MM.1S (cell line): ENCODE data around the gene SLC10A2.

ENCODE experiments used
- DNase-seq: peaks from one replicate; pipeline ENCODE4 v3.0.0-alpha.2; 2015
- H2AFZ ChIP-seq: fragments of 300-600 bp; sonication (generic); 2 replicates; pipeline ENCODE4 v1.6.0; 2016; ENCODE audit warnings: antibody characterized with exemption, low read length
- H3F3A ChIP-seq: fragments of 300-600 bp; sonication (generic); 2 replicates; pipeline ENCODE4 v1.6.1; 2016; ENCODE audit warnings: mild to moderate bottlenecking, antibody characterized with exemption, low read length, moderate library complexity, mixed read lengths; ENCODE audit not compliant: insufficient read depth
- H3K27ac ChIP-seq: fragments of 300-600 bp; sonication (generic); 2 replicates; pipeline ENCODE4 v1.5.1; 2016; ENCODE audit warnings: mild to moderate bottlenecking, low read length
- H3K27me3 ChIP-seq: fragments of 300-600 bp; sonication (generic); replicated peaks from 2 replicates; pipeline ENCODE4 v1.6.0; 2016; ENCODE audit warnings: low read length; ENCODE audit not compliant: insufficient read depth
- H3K36me3 ChIP-seq: fragments of 300-600 bp; sonication (generic); replicated peaks from 2 replicates; pipeline ENCODE4 v1.6.1; 2016; ENCODE audit warnings: mild to moderate bottlenecking, low read length, mixed read lengths; ENCODE audit not compliant: insufficient read depth
- H3K4me1 ChIP-seq: fragments of 300-600 bp; sonication (generic); 2 replicates; pipeline ENCODE4 v1.6.1; 2016; ENCODE audit warnings: low read length, mixed read lengths
- H3K4me2 ChIP-seq: fragments of 300-600 bp; sonication (generic); 2 replicates; pipeline ENCODE4 v1.6.0; 2016; ENCODE audit warnings: low read depth, low read length
- H3K4me3 ChIP-seq: fragments of 300-600 bp; sonication (generic); 2 replicates; pipeline ENCODE4 v1.5.1; 2016; ENCODE audit warnings: low read length, mixed read lengths
- H3K79me2 ChIP-seq: fragments of 300-600 bp; sonication (generic); 2 replicates; pipeline ENCODE4 v1.6.1; 2016; ENCODE audit warnings: mixed run types, low read length, mixed read lengths
- H3K9ac ChIP-seq: fragments of 300-600 bp; sonication (generic); 2 replicates; pipeline ENCODE4 v1.6.1; 2016; ENCODE audit warnings: low read length, mixed read lengths
- H3K9me2 ChIP-seq: fragments of 300-600 bp; sonication (generic); replicated peaks from 2 replicates; pipeline ENCODE4 v1.6.1; 2016; ENCODE audit warnings: mild to moderate bottlenecking, low read length, mixed read lengths; ENCODE audit not compliant: insufficient read depth
- H3K9me3 ChIP-seq: fragments of 300-600 bp; sonication (generic); replicated peaks from 2 replicates; pipeline ENCODE4 v1.6.1; 2016; ENCODE audit warnings: mild to moderate bottlenecking, low read length, mixed read lengths; ENCODE audit not compliant: insufficient read depth
- H4K20me1 ChIP-seq: fragments of 300-600 bp; sonication (generic); 2 replicates; pipeline ENCODE4 v1.6.1; 2016; ENCODE audit warnings: mild to moderate bottlenecking, low read length, moderate library complexity, mixed read lengths; ENCODE audit not compliant: insufficient read depth
- EZH2 ChIP-seq: fragments of 300-600 bp; sonication (generic); optimal IDR thresholded peaks from 2 replicates; pipeline ENCODE3; 2017; ENCODE audit warnings: low read depth, mild to moderate bottlenecking, antibody characterized with exemption, low read length, mixed read lengths
- EZH2phosphoT487 ChIP-seq: fragments of 300-600 bp; sonication (generic); IDR thresholded peaks from 2 replicates; pipeline ENCODE4 v1.6.1; 2018; ENCODE audit warnings: antibody characterized with exemption, low read length
- TF ChIP-seq, protein P1 (sequence below): fragments of 300-600 bp; sonication (generic); IDR thresholded peaks from 2 replicates; pipeline ENCODE4 v1.5.1; 2016; ENCODE audit warnings: antibody characterized with exemption, low read length, mixed read lengths

The SLC10A2 gene

DNA sequence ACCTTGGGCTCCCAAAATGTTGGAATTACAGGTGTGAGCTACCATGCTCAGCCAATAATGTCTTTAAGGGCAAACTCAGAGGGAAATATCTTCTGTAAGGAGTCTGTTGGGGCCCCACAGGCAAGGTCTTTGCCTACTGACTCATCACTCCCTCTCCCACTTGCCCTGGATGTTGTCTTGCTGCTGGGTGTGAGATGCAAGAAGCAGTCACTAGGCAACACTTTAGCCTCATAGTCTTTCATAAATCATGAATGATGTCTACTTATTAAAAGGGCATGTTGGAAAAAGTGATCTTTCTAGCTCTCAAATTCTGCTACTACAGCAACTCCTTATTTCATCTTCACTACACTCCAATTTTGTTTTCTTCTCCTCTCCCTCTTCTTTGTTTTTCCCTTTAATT, 34.6 kb upstream of the SLC10A2 start:
- H3K79me2 ChIP-seq = no peaks in the 10 kb centered on the region
- no peaks in the 10 kb centered on the region for H3K27me3 ChIP-seq
- no peak overlapping the region for H3K27ac ChIP-seq
- H3K4me1 ChIP-seq = peaks cover 15% of the 10 kb centered on the region; the same call in 1 of the 2 replicates
- H3K36me3 ChIP-seq = no peaks in the 10 kb centered on the region
- TF ChIP-seq EZH2 (no peak), EZH2phosphoT487 (no peak)
- TF ChIP-seq, protein P1, sequence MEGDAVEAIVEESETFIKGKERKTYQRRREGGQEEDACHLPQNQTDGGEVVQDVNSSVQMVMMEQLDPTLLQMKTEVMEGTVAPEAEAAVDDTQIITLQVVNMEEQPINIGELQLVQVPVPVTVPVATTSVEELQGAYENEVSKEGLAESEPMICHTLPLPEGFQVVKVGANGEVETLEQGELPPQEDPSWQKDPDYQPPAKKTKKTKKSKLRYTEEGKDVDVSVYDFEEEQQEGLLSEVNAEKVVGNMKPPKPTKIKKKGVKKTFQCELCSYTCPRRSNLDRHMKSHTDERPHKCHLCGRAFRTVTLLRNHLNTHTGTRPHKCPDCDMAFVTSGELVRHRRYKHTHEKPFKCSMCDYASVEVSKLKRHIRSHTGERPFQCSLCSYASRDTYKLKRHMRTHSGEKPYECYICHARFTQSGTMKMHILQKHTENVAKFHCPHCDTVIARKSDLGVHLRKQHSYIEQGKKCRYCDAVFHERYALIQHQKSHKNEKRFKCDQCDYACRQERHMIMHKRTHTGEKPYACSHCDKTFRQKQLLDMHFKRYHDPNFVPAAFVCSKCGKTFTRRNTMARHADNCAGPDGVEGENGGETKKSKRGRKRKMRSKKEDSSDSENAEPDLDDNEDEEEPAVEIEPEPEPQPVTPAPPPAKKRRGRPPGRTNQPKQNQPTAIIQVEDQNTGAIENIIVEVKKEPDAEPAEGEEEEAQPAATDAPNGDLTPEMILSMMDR = no peak
- H3K9me3 ChIP-seq = no peaks in the 10 kb centered on the region
- no peaks in the 10 kb centered on the region for H3F3A ChIP-seq
- no peak overlapping the region for H3K9ac ChIP-seq
- no peak overlapping the region for H3K4me3 ChIP-seq
- no peak overlapping the region for H2AFZ ChIP-seq
- H3K9me2 ChIP-seq = no peaks in the 10 kb centered on the region
- no peaks in the 10 kb centered on the region for H4K20me1 ChIP-seq
- no peak overlapping the region for H3K4me2 ChIP-seq
- DNase-seq = no peak

DNA sequence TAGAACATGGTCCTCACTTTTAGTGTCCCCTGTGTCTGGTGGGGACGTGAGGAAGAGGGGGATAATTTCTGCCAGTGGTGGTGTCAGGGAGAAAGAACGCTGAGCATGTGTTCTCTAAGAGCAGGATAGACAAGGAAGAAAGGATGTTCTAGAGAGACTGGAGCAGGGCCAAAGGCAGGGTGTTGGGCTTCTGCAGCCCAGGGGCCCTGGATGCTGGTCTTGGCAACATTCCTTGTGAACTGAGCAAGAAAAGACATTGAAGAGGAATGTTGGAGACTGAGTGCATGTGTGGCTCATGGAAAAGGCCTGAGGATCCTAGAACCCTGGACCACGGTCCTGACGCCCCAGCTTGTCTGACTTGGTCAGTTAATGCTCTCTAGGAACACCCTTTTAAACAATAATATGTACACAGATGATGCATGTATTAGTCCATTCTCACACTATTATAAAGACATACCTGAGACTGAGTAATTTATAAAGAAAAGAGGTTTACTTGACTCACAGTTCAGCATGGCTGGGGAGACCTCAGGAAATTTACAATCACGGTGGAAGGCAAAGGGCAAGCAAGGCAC, 33.6 kb upstream of the SLC10A2 start:
- TF ChIP-seq, protein P1 = no peak
- TF ChIP-seq EZH2 (no peak), EZH2phosphoT487 (no peak)
- H3K27me3 ChIP-seq = no peaks in the 10 kb centered on the region

DNA sequence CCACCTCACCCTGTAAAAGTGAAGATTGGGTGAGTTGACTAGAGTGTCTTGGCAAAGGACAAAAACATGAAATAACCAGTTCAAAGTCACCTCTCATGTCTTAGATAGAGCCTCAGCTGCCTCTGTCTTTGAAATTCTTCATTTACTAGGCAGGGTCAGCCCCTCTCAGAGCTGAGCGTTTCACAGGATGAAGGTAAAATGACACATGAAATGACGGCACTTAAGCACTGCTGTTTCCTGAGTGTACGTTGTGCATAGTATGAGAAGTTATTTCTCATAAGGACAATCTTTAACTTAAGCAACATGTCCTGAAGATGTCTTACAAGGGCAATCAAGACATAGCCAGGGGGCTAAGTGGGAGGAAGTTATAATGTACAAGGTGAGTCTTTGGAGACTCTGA, 32.3 kb upstream of the SLC10A2 start:
- Histone ChIP-seq H3F3A (no peaks in the 10 kb centered on the region), H3K36me3 (no peaks in the 10 kb centered on the region), H3K9me3 (no peaks in the 10 kb centered on the region), H3K4me2 (no peak overlapping the region), H3K4me3 (no peak overlapping the region), H3K9me2 (no peaks in the 10 kb centered on the region), H4K20me1 (no peaks in the 10 kb centered on the region), H3K27ac (no peak overlapping the region), H3K27me3 (no peaks in the 10 kb centered on the region), H2AFZ (no peak overlapping the region), H3K79me2 (no peaks in the 10 kb centered on the region), H3K9ac (no peak overlapping the region), H3K4me1 (peaks cover 15% of the 10 kb centered on the region; the same call in 1 of the 2 replicates)
- TF ChIP-seq EZH2phosphoT487 = no peak
- TF ChIP-seq, protein P1 = no peak
- TF ChIP-seq EZH2 = no peak
- DNase-seq = no peak

More for the DNA sequence above, 33.6 kb upstream of the SLC10A2 start:
- Histone ChIP-seq H3K4me1 (peaks cover 15% of the 10 kb centered on the region; the same call in 1 of the 2 replicates), H3K4me3 (no peak overlapping the region), H3K4me2 (no peak overlapping the region), H3K36me3 (no peaks in the 10 kb centered on the region), H4K20me1 (no peaks in the 10 kb centered on the region), H3F3A (no peaks in the 10 kb centered on the region), H3K9me2 (no peaks in the 10 kb centered on the region), H3K79me2 (no peaks in the 10 kb centered on the region), H3K9ac (no peak overlapping the region), H2AFZ (no peak overlapping the region), H3K9me3 (no peaks in the 10 kb centered on the region), H3K27ac (no peak overlapping the region)
- no peak for DNase-seq
